Measurements from ENCODE around the gene A1BG. TPM values are rescaled to one million over a fixed set of nuclear protein-coding genes. Genes with fewer than 3 reads are reported as not detected.

Gene A1BG
- total and polyA plus RNA-seq, 2 of the 13 experiments (the other 11 are each of a cell fraction or from before 2014, with no cell fraction given): 14.7 to 41.4 TPM

DNA sequence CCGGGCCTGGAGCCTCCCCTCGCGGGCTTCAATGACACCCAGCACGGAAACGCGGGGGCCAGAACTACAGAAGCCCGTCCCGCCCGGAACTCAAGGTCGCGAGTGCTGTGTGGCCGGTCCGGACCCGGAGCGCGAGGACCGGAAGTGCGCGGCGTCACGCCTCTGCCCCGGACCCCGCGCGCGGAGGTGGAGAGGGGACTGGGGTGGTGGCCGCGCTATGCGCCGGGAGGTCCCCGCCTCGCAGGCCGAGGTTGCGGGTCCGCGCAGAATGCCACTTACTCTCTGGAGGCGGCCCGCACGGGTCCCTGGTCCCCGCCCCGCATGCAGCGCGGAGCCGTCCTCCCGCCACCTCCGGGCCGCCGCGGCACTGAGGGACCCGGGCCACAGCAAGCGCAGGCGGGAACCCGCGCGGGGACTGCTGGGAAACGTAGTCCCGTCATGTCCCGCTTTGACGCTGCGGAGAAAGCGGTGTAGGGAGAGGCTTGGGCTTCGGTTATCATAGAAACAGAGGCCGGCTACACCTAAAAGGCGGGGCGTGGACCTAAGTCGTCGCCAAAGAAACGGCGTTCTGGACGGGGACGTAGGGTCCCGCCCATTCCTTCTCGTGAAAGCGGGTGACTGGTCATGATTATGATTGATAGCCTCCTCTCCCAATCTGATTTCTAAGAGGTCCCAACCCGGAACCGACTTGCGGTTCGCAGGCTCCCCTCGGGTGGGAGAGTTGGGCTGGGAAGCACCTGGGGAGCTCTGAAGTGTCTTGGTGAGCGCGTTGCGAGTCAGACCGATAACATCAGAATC is 27.6 kb upstream of the A1BG start, which contains the start of gene ZNF837 (continued):
- TF ChIP-seq, protein P1, sequence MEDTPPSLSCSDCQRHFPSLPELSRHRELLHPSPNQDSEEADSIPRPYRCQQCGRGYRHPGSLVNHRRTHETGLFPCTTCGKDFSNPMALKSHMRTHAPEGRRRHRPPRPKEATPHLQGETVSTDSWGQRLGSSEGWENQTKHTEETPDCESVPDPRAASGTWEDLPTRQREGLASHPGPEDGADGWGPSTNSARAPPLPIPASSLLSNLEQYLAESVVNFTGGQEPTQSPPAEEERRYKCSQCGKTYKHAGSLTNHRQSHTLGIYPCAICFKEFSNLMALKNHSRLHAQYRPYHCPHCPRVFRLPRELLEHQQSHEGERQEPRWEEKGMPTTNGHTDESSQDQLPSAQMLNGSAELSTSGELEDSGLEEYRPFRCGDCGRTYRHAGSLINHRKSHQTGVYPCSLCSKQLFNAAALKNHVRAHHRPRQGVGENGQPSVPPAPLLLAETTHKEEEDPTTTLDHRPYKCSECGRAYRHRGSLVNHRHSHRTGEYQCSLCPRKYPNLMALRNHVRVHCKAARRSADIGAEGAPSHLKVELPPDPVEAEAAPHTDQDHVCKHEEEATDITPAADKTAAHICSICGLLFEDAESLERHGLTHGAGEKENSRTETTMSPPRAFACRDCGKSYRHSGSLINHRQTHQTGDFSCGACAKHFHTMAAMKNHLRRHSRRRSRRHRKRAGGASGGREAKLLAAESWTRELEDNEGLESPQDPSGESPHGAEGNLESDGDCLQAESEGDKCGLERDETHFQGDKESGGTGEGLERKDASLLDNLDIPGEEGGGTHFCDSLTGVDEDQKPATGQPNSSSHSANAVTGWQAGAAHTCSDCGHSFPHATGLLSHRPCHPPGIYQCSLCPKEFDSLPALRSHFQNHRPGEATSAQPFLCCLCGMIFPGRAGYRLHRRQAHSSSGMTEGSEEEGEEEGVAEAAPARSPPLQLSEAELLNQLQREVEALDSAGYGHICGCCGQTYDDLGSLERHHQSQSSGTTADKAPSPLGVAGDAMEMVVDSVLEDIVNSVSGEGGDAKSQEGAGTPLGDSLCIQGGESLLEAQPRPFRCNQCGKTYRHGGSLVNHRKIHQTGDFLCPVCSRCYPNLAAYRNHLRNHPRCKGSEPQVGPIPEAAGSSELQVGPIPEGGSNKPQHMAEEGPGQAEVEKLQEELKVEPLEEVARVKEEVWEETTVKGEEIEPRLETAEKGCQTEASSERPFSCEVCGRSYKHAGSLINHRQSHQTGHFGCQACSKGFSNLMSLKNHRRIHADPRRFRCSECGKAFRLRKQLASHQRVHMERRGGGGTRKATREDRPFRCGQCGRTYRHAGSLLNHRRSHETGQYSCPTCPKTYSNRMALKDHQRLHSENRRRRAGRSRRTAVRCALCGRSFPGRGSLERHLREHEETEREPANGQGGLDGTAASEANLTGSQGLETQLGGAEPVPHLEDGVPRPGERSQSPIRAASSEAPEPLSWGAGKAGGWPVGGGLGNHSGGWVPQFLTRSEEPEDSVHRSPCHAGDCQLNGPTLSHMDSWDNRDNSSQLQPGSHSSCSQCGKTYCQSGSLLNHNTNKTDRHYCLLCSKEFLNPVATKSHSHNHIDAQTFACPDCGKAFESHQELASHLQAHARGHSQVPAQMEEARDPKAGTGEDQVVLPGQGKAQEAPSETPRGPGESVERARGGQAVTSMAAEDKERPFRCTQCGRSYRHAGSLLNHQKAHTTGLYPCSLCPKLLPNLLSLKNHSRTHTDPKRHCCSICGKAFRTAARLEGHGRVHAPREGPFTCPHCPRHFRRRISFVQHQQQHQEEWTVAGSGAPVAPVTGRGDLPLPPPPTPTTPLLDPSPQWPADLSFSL (CRISPR knock-in tag; IDR thresholded peaks at IDR 0.05): peak; percentile 34; the same call in 1 of the 2 replicates
- TF ChIP-seq ZBTB20 (CRISPR knock-in tag; IDR thresholded peaks at IDR 0.05; ENCODE audit: borderline replicate concordance, low read depth): peak; percentile 82; the same call in 1 of the 2 replicates
- no peak for TF ChIP-seq ZEB1 (IDR thresholded peaks at IDR 0.05; ENCODE audit: insufficient replicate concordance, low read depth)
- TF ChIP-seq PHF21A (CRISPR knock-in tag; IDR thresholded peaks at IDR 0.05): peak; percentile 85
- TF ChIP-seq ZNF552 (CRISPR knock-in tag; IDR thresholded peaks at IDR 0.05; ENCODE audit: borderline replicate concordance): no peak
- TF ChIP-seq TIGD3 (CRISPR knock-in tag; IDR thresholded peaks at IDR 0.05; ENCODE audit: borderline replicate concordance): no peak
- no peak for TF ChIP-seq NR2F6 (IDR thresholded peaks at IDR 0.05)
- peak; percentile 52; the same call in 1 of the 2 replicates for TF ChIP-seq NR2F6 (CRISPR knock-in tag; IDR thresholded peaks at IDR 0.05)
- no peak for TF ChIP-seq ZNF781 (CRISPR knock-in tag; IDR thresholded peaks at IDR 0.05; ENCODE audit: borderline replicate concordance, not compliant biosample characterization)
- TF ChIP-seq SRF (IDR thresholded peaks at IDR 0.05; ENCODE audit: low read depth, low read length): peak; percentile 71; the same call in 1 of the 2 replicates
- TF ChIP-seq ZFYVE20 (CRISPR knock-in tag; IDR thresholded peaks at IDR 0.05; ENCODE audit: borderline replicate concordance, low read depth): peak; percentile 92; the same call in 1 of the 2 replicates
- TF ChIP-seq NCOA5 (CRISPR knock-in tag; IDR thresholded peaks at IDR 0.05): no peak
- peak; percentile 85 for TF ChIP-seq ZNF350 (CRISPR knock-in tag; IDR thresholded peaks at IDR 0.05; ENCODE audit: borderline replicate concordance, low read depth)
- TF ChIP-seq, protein P2, sequence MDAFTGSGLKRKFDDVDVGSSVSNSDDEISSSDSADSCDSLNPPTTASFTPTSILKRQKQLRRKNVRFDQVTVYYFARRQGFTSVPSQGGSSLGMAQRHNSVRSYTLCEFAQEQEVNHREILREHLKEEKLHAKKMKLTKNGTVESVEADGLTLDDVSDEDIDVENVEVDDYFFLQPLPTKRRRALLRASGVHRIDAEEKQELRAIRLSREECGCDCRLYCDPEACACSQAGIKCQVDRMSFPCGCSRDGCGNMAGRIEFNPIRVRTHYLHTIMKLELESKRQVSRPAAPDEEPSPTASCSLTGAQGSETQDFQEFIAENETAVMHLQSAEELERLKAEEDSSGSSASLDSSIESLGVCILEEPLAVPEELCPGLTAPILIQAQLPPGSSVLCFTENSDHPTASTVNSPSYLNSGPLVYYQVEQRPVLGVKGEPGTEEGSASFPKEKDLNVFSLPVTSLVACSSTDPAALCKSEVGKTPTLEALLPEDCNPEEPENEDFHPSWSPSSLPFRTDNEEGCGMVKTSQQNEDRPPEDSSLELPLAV (CRISPR knock-in tag; conservative IDR thresholded peaks at IDR 0.05; ENCODE audit: low read depth): no peak
- TF ChIP-seq PCBP1 (IDR thresholded peaks at IDR 0.05; ENCODE audit: borderline replicate concordance, low read depth, low read length): peak; percentile 75; the same call in 1 of the 2 replicates
- TF ChIP-seq ATF7 (IDR thresholded peaks at IDR 0.05): no peak
- peak; percentile 37; the same call in 1 of the 2 replicates for TF ChIP-seq ATF7 (CRISPR knock-in tag; IDR thresholded peaks at IDR 0.05)
- peak; percentile 80; the same call in 1 of the 2 replicates for TF ChIP-seq HNRNPUL1 (IDR thresholded peaks at IDR 0.05; ENCODE audit: low read depth, low read length)
- peak; percentile 81; the same call in 1 of the 2 replicates for TF ChIP-seq SIN3B (IDR thresholded peaks at IDR 0.05; ENCODE audit: low read length)
